H1 (cell line): ENCODE measurements around the gene RASAL1.

ENCODE experiments used
- CBX5 ChIP-seq: fragments of 300-800, 300-1000 bp; sonication (generic); IDR thresholded peaks from 2 replicates; pipeline ENCODE4 v1.7.1; 2016; ENCODE audit warnings: antibody characterized with exemption, low read length, low read depth
- CHD2 ChIP-seq: IDR thresholded peaks from 2 replicates; pipeline ENCODE4 v1.6.1; 2012; ENCODE audit warnings: low read length, improper control_type of control experiment
- EZH2 ChIP-seq: fragments of 200-600 bp; sonication (generic); IDR thresholded peaks from 2 replicates; pipeline ENCODE4 v1.7.1; 2012; ENCODE audit warnings: low read depth, mild to moderate bottlenecking, moderate library complexity, low read length, inconsistent platforms; ENCODE audit not compliant: severe bottlenecking
- HDAC2 ChIP-seq, 2 experiments: fragments of 300-600 bp in 1 of 2; sonication (generic) in 1 of 2; IDR thresholded peaks; 2 replicates each; pipeline ENCODE4 v1.6.1; 2011 to 2012; ENCODE audit warnings: low read depth in 2 of 2, low read length in 2 of 2, mild to moderate bottlenecking in 2 of 2, moderate library complexity in 2 of 2, borderline replicate concordance in 1 of 2, inconsistent platforms in 1 of 2
- JUND ChIP-seq: IDR thresholded peaks from 2 replicates; pipeline ENCODE4 v1.6.1; 2011; ENCODE audit warnings: mild to moderate bottlenecking, improper control_type of control experiment, low read length
- RXRA ChIP-seq: IDR thresholded peaks from 2 replicates; pipeline ENCODE4 v1.6.1; 2011; ENCODE audit warnings: low read depth, mild to moderate bottlenecking, low read length, moderate library complexity; ENCODE audit not compliant: insufficient read depth
- TAF1 ChIP-seq: IDR thresholded peaks from 2 replicates; pipeline ENCODE4 v1.6.1; 2011; ENCODE audit warnings: mild to moderate bottlenecking, low read depth, low read length
- TCF12 ChIP-seq: IDR thresholded peaks from 2 replicates; pipeline ENCODE4 v1.6.1; 2011; ENCODE audit warnings: low read depth, mild to moderate bottlenecking, low read length
- TF ChIP-seq, protein P1 (sequence below), 3 experiments: IDR thresholded peaks; 1 replicate in 2 of 3; 2 replicates in 1 of 3; pipeline versions ENCODE4 v1.5.1 to v1.6.1; 2011; ENCODE audit warnings: low read length in 3 of 3, mild to moderate bottlenecking in 3 of 3, inconsistent platforms in 2 of 3, low read depth in 1 of 3, moderate library complexity in 1 of 3; ENCODE audit not compliant: insufficient read depth in 1 of 3; ENCODE audit errors: control extremely low read depth in 1 of 3
- TF ChIP-seq, protein P2 (sequence below): IDR thresholded peaks from 2 replicates; pipeline ENCODE4 v1.6.1; 2012; ENCODE audit warnings: inconsistent platforms

DNA sequence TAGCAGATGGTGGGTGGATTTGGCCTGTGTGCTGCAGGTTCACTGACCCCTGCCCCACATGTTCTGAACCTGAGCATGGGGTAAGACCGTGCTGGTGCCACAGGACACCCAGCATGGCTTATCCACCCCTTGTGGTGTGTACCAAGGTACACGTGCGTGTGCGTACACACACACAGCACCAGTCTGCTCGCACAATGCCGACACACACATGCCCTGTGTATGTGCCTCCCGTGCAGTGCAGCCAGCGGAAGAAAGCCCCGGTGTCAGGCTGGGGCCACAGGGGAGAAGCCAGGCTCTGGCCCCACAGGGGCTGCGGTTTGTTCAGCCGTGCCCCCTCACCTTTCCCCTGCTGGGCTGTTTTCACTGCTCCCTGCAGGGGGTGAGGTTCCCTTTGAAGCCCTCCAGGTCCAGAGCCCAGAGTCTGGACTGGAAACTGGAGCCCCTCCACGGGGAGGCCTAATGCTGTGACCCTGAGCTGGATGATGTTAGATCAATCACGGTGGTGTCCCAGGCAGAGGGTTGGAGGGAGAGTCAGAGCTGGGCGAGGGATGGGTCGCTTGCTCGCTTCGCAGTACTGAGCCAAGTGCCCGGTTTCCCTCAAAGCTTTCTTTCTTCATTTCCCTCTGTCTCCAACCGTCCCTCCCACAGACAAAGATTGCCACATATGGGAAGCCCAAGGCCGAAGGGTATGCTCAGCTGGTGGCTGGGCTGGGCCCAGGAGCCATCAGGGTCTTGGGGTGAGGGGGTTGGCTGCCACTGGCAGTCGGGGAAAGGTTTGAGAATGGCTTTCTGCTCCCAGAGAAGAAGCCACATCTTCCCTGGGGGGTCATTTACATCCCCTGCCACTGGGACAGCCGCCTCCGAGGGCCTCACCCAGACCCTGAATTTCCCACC is 72.8 kb downstream of the RASAL1 start:
- TF ChIP-seq RXRA (no peak), EZH2 (no peak), CBX5 (no peak), TAF1 (no peak), TCF12 (no peak), HDAC2 (IDR thresholded peaks at IDR 0.05; ENCODE audit: borderline replicate concordance in 1 of 2, low read depth in 2 of 2, low read length in 2 of 2) (no peak), JUND (no peak), CHD2 (no peak)
- TF ChIP-seq, protein P1, sequence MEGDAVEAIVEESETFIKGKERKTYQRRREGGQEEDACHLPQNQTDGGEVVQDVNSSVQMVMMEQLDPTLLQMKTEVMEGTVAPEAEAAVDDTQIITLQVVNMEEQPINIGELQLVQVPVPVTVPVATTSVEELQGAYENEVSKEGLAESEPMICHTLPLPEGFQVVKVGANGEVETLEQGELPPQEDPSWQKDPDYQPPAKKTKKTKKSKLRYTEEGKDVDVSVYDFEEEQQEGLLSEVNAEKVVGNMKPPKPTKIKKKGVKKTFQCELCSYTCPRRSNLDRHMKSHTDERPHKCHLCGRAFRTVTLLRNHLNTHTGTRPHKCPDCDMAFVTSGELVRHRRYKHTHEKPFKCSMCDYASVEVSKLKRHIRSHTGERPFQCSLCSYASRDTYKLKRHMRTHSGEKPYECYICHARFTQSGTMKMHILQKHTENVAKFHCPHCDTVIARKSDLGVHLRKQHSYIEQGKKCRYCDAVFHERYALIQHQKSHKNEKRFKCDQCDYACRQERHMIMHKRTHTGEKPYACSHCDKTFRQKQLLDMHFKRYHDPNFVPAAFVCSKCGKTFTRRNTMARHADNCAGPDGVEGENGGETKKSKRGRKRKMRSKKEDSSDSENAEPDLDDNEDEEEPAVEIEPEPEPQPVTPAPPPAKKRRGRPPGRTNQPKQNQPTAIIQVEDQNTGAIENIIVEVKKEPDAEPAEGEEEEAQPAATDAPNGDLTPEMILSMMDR (IDR thresholded peaks at IDR 0.05; ENCODE audit: control extremely low read depth in 1 of 3, insufficient read depth in 1 of 3, low read depth in 1 of 3, low read length in 3 of 3), result no peak
- TF ChIP-seq, protein P2, sequence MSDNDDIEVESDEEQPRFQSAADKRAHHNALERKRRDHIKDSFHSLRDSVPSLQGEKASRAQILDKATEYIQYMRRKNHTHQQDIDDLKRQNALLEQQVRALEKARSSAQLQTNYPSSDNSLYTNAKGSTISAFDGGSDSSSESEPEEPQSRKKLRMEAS, result no peak
